HG02852 (cell line): ENCODE measurements around the gene TOMM70.

Experiments used
- ATAC-seq: cut with Tn5 transposase; IDR thresholded peaks from one replicate; pipeline ENCODE4 v1.9.1; 2021; ENCODE audit warnings: mild to moderate bottlenecking, moderate library complexity; ENCODE audit not compliant: unreplicated experiment

The TOMM70 gene

GRCh38 chr3:100412912-100413590, 12.2 kb upstream of the TOMM70 start:
- ATAC-seq = no peak

- no peak for ATAC-seq
These were observed 10.4 kb upstream of the TOMM70 start for GRCh38 chr3:100411091-100411982.

GRCh38 chr3:100407977-100408532, 7.2 kb upstream of the TOMM70 start:
- ATAC-seq = no peak

- ATAC-seq = no peak
These were observed 6.3 kb upstream of the TOMM70 start for GRCh38 chr3:100407164-100407563.

GRCh38 chr3:100404250-100404548, 3.3 kb upstream of the TOMM70 start:
- no peak for ATAC-seq

- ATAC-seq = no peak
These were observed 2.7 kb upstream of the TOMM70 start for GRCh38 chr3:100403362-100404249.

- ATAC-seq = no peak
These were observed 2.0 kb upstream of the TOMM70 start for GRCh38 chr3:100402891-100403290.

GRCh38 chr3:100402256-100402655, 1.4 kb upstream of the TOMM70 start:
- ATAC-seq = no peak

- peak; percentile 8 for ATAC-seq
These were observed 769 bp upstream of the TOMM70 start for GRCh38 chr3:100401674-100402041.

GRCh38 chr3:100400419-100400779, 490 bp downstream of the TOMM70 start:
- ATAC-seq = peak; percentile 4

GRCh38 chr3:100399341-100400071, 1.4 kb downstream of the TOMM70 start:
- no peak for ATAC-seq

GRCh38 chr3:100396967-100397366, 3.9 kb downstream of the TOMM70 start:
- no peak for ATAC-seq

GRCh38 chr3:100395679-100396431, 5.0 kb downstream of the TOMM70 start:
- no peak for ATAC-seq

GRCh38 chr3:100389025-100389424, 11.9 kb downstream of the TOMM70 start:
- ATAC-seq = no peak

- no peak for ATAC-seq
These were observed 14.3 kb downstream of the TOMM70 start for GRCh38 chr3:100386437-100387074.

- ATAC-seq = no peak
These were observed 16.0 kb downstream of the TOMM70 start for GRCh38 chr3:100384733-100385525.

- ATAC-seq = no peak
These were observed 24.6 kb downstream of the TOMM70 start for GRCh38 chr3:100376301-100376700.

- ATAC-seq = no peak
These were observed 26.4 kb downstream of the TOMM70 start for GRCh38 chr3:100374521-100374920.

GRCh38 chr3:100370756-100371155, 30.1 kb downstream of the TOMM70 start:
- ATAC-seq = no peak
